Endothelial cell of umbilical vein (primary cell): ENCODE results near the gene UGT8. TPM values are rescaled to one million over a fixed set of nuclear protein-coding genes. Genes with fewer than 3 reads are reported as not detected.

Experiments
- BruUV-seq: library from RNA; stranded (reverse); fragments of 400-500 nt; replicated peaks from 2 replicates; lab custom pipeline; 2021; lab: Mats Ljungman, UMichigan
- CTCF ChIA-PET: fragments of 300-600, 350-600 bp; sonication (Branson Sonifier 250); formaldehyde crosslinking; loops from one replicate; lab custom pipeline; 2021; ENCODE audit warnings: antibody characterized with exemption, inconsistent platforms; lab: Charles Lee
- POLR2A ChIA-PET: fragments of 300-600, 350-600 bp; sonication (Branson Sonifier 250); formaldehyde crosslinking; loops from one replicate; lab custom pipeline; 2021; ENCODE audit warnings: antibody characterized with exemption, inconsistent platforms; lab: Charles Lee
- DNase-seq: peaks from one replicate; pipeline ENCODE4 v3.0.0-alpha.2; 2011; ENCODE audit warnings: low read depth, low spot score
- FAIRE-seq: peaks from 2 replicates; lab custom pipeline; 2011; peaks lifted over from hg19 to GRCh38; lab: Jason Lieb, UNC
- H2AFZ ChIP-seq: 2 replicates; pipeline ENCODE4 v1.6.0; 2012; ENCODE audit warnings: low read depth, low read length, control low read depth, inconsistent platforms
- H3K27ac ChIP-seq: 2 replicates; pipeline ENCODE4 v1.5.1; 2011; ENCODE audit warnings: low read depth, mild to moderate bottlenecking, control low read depth, low read length, moderate library complexity; ENCODE audit not compliant: insufficient read depth
- H3K27me3 ChIP-seq, 2 experiments: 2 replicates each; pipeline versions ENCODE4 v1.6.0 to v1.6.1; 2011; ENCODE audit warnings: low read length in 2 of 2, mixed read lengths in 1 of 2; ENCODE audit not compliant: control insufficient read depth in 2 of 2, insufficient read depth in 2 of 2
- H3K36me3 ChIP-seq, 2 experiments: 2 replicates in 1 of 2; 3 replicates in 1 of 2; pipeline ENCODE4 v1.5.1; 2011; ENCODE audit warnings: low read length in 2 of 2, mild to moderate bottlenecking in 1 of 2, moderate library complexity in 1 of 2; ENCODE audit not compliant: control insufficient read depth in 2 of 2, insufficient read depth in 2 of 2; ENCODE audit errors: extremely low read depth in 1 of 2
- H3K4me1 ChIP-seq: 3 replicates; pipeline ENCODE4 v1.5.1; 2011; ENCODE audit warnings: mild to moderate bottlenecking, low read length; ENCODE audit not compliant: control insufficient read depth, insufficient read depth; ENCODE audit errors: extremely low read depth
- H3K4me2 ChIP-seq: 2 replicates; pipeline ENCODE4 v1.6.1; 2011; ENCODE audit warnings: low read length, control low read depth, mixed read lengths; ENCODE audit not compliant: insufficient read depth
- H3K4me3 ChIP-seq, 3 experiments: fragments of 200-600 bp in 1 of 3; sonication (generic), shearing (Covaris generic) in 1 of 3; replicated peaks in 1 of 3; 2 replicates each; pipeline ENCODE4 v1.5.1; 2011 to 2016; ENCODE audit warnings: control low read depth in 3 of 3, low read length in 3 of 3, mild to moderate bottlenecking in 2 of 3, inconsistent platforms in 1 of 3, low read depth in 1 of 3, moderate library complexity in 1 of 3; ENCODE audit not compliant: insufficient read depth in 1 of 3
- H3K79me2 ChIP-seq: 2 replicates; pipeline ENCODE4 v1.6.0; 2012; ENCODE audit warnings: low read length, inconsistent platforms; ENCODE audit not compliant: control insufficient read depth, insufficient read depth
- H3K9ac ChIP-seq: replicated peaks from 2 replicates; pipeline ENCODE3; 2011; ENCODE audit warnings: low read length, control low read depth; ENCODE audit not compliant: insufficient read depth; ENCODE audit errors: extremely low read depth
- H3K9me1 ChIP-seq: replicated peaks from 3 replicates; pipeline ENCODE4 v1.6.0; 2011; ENCODE audit warnings: mild to moderate bottlenecking, low read length; ENCODE audit not compliant: control insufficient read depth, insufficient read depth; ENCODE audit errors: extremely low read depth
- H3K9me3 ChIP-seq: replicated peaks from 2 replicates; pipeline ENCODE4 v1.5.1; 2012; ENCODE audit warnings: low read length, inconsistent platforms; ENCODE audit not compliant: control insufficient read depth, insufficient read depth
- H4K20me1 ChIP-seq: replicated peaks from 2 replicates; pipeline ENCODE3; 2011; ENCODE audit warnings: mild to moderate bottlenecking, low read length; ENCODE audit not compliant: control insufficient read depth, insufficient read depth; ENCODE audit errors: extremely low read depth
- CTCF ChIP-seq, 2 donors: IDR thresholded peaks; 1 replicate in 1 of 2; 2 replicates in 1 of 2; pipeline ENCODE4 v1.5.1; 2011; ENCODE audit warnings: low read length in 2 of 2, mild to moderate bottlenecking in 2 of 2, moderate library complexity in 2 of 2, control low read depth in 1 of 2, inconsistent platforms in 1 of 2, low read depth in 1 of 2; ENCODE audit not compliant: insufficient read depth in 1 of 2; ENCODE audit errors: extremely low read depth in 1 of 2
- EZH2 ChIP-seq: IDR thresholded peaks from 2 replicates; pipeline ENCODE4 v1.6.1; 2012; ENCODE audit warnings: borderline replicate concordance, low read depth, mild to moderate bottlenecking, moderate library complexity, low read length, inconsistent platforms; ENCODE audit not compliant: severe bottlenecking
- FOS ChIP-seq: IDR thresholded peaks from 2 replicates; pipeline ENCODE4 v1.6.1; 2011; ENCODE audit warnings: mild to moderate bottlenecking, low read length, moderate library complexity, borderline replicate concordance; ENCODE audit not compliant: insufficient read depth
- GATA2 ChIP-seq: IDR thresholded peaks from 2 replicates; pipeline ENCODE4 v1.7.0; 2011; ENCODE audit warnings: low read depth, mild to moderate bottlenecking, moderate library complexity, mixed read lengths, low read length; ENCODE audit not compliant: insufficient read length, insufficient read depth
- JUN ChIP-seq: IDR thresholded peaks from 2 replicates; pipeline ENCODE4 v1.6.1; 2011; ENCODE audit warnings: borderline replicate concordance, low read depth; ENCODE audit not compliant: insufficient read length, insufficient read depth
- MAX ChIP-seq: IDR thresholded peaks from 2 replicates; pipeline ENCODE4 v1.6.1; 2011; ENCODE audit not compliant: insufficient read depth, insufficient read length
- MYC ChIP-seq: IDR thresholded peaks from one replicate; pipeline ENCODE4 v1.6.1; 2011; ENCODE audit warnings: mild to moderate bottlenecking, low read depth, low read length
- POLR2A ChIP-seq: IDR thresholded peaks from 2 replicates; pipeline ENCODE4 v1.6.1; 2012; ENCODE audit warnings: low read depth, mild to moderate bottlenecking, control low read depth, low read length
- POLR2AphosphoS5 ChIP-seq: IDR thresholded peaks from 2 replicates; pipeline ENCODE4 v1.6.1; 2012; ENCODE audit warnings: low read depth, mild to moderate bottlenecking, control low read depth, low read length, moderate library complexity; ENCODE audit not compliant: insufficient read depth
- dilution Hi-C: fragments of 300-500 bp; cut with MboI; formaldehyde crosslinking; loops from one replicate; pipeline ENCODE4 v1.15.0; 2019; ENCODE audit warnings: low sequenced_read_pairs; ENCODE audit not compliant: extremely low pct_ligation_motif_present
- intact Hi-C: fragments of 100-400 bp; cut with micrococcal nuclease; formaldehyde crosslinking; loops from one replicate; pipeline ENCODE4 v1.10.0; 2022
- polyA plus RNA-seq, 4 experiments: library from polyadenylated mRNA; depleted of rRNA in 3 of 4; stranded (reverse) in 3 of 4; unstranded in 1 of 4; fragments of >200 nt; gene quantifications; 2 replicates each; pipeline versions ENCODE4 v1.2.1 to v1.2.3, GENCODE V29; 2011 to 2012; ENCODE audit warnings: missing spikeins in 1 of 4
- total RNA-seq: library from RNA; stranded (reverse); gene quantifications from 2 replicates; pipeline ENCODE4 v1.2.3, GENCODE V29; 2021

The UGT8 gene
- total and polyA plus RNA-seq, 2 donors (not counting 3 experiments of a cell fraction or from before 2014, with no cell fraction given) = 0.11 TPM; not detected in 1

DNA sequence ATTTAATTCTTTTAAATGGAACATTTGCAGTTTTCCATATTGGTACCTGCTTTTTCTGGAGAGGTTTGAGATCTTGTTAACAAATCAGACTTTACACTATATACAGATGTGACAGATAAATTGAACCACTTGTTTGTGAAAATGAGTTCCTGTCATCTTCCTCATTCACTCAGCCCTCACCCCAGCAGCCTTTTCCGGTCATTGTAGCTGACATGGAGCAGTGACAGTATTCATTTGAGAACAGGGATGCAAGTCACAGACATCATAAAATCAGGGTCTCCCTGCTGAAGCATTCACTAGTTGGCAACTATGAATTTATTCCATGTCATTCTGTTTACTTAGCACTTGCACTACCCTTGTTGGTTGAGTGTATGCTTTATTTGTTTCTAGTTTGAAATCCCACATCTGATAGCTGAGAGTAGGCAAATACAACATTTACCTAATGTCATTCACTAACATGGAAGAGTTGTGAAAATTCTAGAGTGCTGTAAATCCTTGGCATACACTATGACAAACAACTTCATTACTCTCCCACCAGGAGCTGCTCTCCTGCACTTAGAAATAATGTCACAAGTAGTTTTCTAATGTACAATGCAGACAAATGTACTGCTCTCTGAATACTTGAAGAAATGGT, 78.9 kb downstream of the UGT8 start:
- H3K27ac ChIP-seq = no peak overlapping the region
- intact Hi-C loops = no loop called here
- no peaks in the 10 kb centered on the region for H3K36me3 ChIP-seq
- H3K4me2 ChIP-seq = no peak overlapping the region
- dilution Hi-C loops = no loop called here
- H3K9ac ChIP-seq = no peak overlapping the region
- H3K9me1 ChIP-seq = no peaks in the 10 kb centered on the region
- ChIA-PET CTCF (no interaction called here), POLR2A (no interaction called here)
- no peaks in the 10 kb centered on the region for H3K9me3 ChIP-seq
- H3K27me3 ChIP-seq = peaks cover 0 to 3% of the 10 kb centered on the region in 2 experiments
- H2AFZ ChIP-seq = no peak overlapping the region
- H4K20me1 ChIP-seq = no peaks in the 10 kb centered on the region
- no TSS peak for BruUV-seq
- no peaks in the 10 kb centered on the region for H3K79me2 ChIP-seq
- DNase-seq (no peak), FAIRE-seq (no peak)
- H3K4me1 ChIP-seq = no peaks in the 10 kb centered on the region
- no peak overlapping the region for H3K4me3 ChIP-seq
- TF ChIP-seq GATA2 (no peak), POLR2AphosphoS5 (no peak), FOS (no peak), CTCF (IDR thresholded peaks at IDR 0.05; ENCODE audit: extremely low read depth in 1 of 2, insufficient read depth in 1 of 2, low read depth in 1 of 2, low read length in 2 of 2) (no peak), MYC (no peak), JUN (no peak), EZH2 (no peak), POLR2A (no peak), MAX (no peak)
